ENCODE measurements around the gene ZBTB25. TPM values are rescaled to one million over a fixed set of nuclear protein-coding genes. Genes with fewer than 3 reads are reported as not detected.

The ZBTB25 gene
- total and polyA plus RNA-seq, 10 of the 15 experiments (the other 5 are each of a cell fraction or from before 2014, with no cell fraction given), result 4.1 to 33.9 (median 9.7) TPM

DNA sequence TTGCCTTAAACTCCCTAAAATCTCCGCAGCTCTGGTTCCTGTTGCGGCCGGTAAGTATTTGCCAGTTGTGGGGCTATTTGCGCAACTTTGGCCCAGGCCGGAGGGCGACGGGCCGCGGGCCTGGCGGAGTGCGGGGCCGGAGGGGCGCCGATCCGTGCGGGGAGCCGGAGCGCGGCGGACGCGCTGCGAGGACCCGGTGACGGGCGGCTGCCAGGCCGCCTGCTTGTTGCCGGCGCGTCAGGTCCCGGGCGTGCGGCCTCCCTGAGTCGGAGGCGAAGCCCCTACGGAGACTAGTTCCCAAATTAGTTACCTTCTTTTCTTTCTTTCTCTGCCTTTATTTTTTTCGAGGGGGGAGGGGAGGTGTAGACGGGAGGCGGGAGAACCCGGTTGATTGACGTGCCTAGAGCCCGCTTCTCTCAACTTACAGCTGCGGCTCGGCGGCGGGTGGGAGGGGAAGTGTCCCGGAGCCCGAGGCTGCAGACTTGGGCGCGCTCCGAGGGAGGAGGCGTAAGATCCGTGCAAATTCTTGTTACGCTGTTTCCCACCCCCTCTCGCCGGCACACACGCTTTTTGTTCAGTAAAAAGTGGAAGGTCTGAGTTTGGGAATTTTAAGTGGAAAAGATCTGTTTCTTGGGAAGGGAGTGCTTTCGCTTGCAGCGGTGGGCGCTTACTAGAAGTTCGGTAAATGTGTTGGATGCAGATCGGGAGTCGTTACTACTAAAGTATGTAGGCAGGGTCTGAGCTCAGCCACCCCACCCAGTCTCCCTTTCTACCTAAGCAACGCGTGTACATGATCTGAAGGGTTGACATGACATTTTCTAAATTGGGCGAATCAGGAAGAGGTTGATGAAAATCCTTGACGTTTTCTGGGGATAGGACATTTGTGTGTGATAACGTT is 1.5 kb upstream of the ZBTB25 start (continued):
- TF ChIP-seq, protein P1, sequence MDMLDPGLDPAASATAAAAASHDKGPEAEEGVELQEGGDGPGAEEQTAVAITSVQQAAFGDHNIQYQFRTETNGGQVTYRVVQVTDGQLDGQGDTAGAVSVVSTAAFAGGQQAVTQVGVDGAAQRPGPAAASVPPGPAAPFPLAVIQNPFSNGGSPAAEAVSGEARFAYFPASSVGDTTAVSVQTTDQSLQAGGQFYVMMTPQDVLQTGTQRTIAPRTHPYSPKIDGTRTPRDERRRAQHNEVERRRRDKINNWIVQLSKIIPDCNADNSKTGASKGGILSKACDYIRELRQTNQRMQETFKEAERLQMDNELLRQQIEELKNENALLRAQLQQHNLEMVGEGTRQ (IDR thresholded peaks at IDR 0.05; ENCODE audit: borderline replicate concordance, low read depth, low read length), result no peak
- TF ChIP-seq ZNF24 (IDR thresholded peaks at IDR 0.05) (no peak), POU2F2 (IDR thresholded peaks at IDR 0.05; ENCODE audit: borderline replicate concordance, low read depth, low read length) (0 out of 3 replicates have a peak, but pooled peaks have one; percentile 5), BRCA1 (IDR thresholded peaks at IDR 0.05; ENCODE audit: low read depth, low read length) (no peak), GABPA (IDR thresholded peaks at IDR 0.05; ENCODE audit: low read depth) (no peak), HCFC1 (IDR thresholded peaks at IDR 0.05; ENCODE audit: low read length) (0 out of 2 replicates have a peak, but pooled peaks have one; percentile 20), ESRRA (IDR thresholded peaks at IDR 0.05; ENCODE audit: low read length) (no peak), CBFB (IDR thresholded peaks at IDR 0.05; ENCODE audit: low read depth) (peak; percentile 51; the same call in 1 of the 2 replicates), SMARCA5 (IDR thresholded peaks at IDR 0.05) (peak; percentile 55), STAT3 (IDR thresholded peaks at IDR 0.05; ENCODE audit: low read depth, low read length) (no peak), NFXL1 (IDR thresholded peaks at IDR 0.05; ENCODE audit: borderline replicate concordance) (peak; percentile 86; the same call in 1 of the 2 replicates), WRNIP1 (IDR thresholded peaks at IDR 0.05; ENCODE audit: borderline replicate concordance, low read depth, low read length) (0 out of 2 replicates have a peak, but pooled peaks have one; percentile 23), KLF5 (IDR thresholded peaks at IDR 0.05; ENCODE audit: partially characterized antibody) (no peak), FOXK2 (IDR thresholded peaks at IDR 0.05) (no peak), ZNF217 (IDR thresholded peaks at IDR 0.05) (0 out of 2 replicates have a peak, but pooled peaks have one; percentile 72), ZNF384 (IDR thresholded peaks at IDR 0.05; ENCODE audit: borderline replicate concordance, low read depth, low read length) (peak; percentile 76; the same call in 1 of the 2 replicates), ZNF622 (IDR thresholded peaks at IDR 0.05) (no peak), NFYB (IDR thresholded peaks at IDR 0.05; ENCODE audit: insufficient read depth, low read depth, low read length) (0 out of 2 replicates have a peak, but pooled peaks have one; percentile 24), NR2C2 (IDR thresholded peaks at IDR 0.05; ENCODE audit: borderline replicate concordance, control insufficient read depth, insufficient read length, low read depth) (no peak)
- TF ChIP-seq, protein P2, sequence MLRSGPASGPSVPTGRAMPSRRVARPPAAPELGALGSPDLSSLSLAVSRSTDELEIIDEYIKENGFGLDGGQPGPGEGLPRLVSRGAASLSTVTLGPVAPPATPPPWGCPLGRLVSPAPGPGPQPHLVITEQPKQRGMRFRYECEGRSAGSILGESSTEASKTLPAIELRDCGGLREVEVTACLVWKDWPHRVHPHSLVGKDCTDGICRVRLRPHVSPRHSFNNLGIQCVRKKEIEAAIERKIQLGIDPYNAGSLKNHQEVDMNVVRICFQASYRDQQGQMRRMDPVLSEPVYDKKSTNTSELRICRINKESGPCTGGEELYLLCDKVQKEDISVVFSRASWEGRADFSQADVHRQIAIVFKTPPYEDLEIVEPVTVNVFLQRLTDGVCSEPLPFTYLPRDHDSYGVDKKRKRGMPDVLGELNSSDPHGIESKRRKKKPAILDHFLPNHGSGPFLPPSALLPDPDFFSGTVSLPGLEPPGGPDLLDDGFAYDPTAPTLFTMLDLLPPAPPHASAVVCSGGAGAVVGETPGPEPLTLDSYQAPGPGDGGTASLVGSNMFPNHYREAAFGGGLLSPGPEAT (IDR thresholded peaks at IDR 0.05; ENCODE audit: low read depth), result peak; percentile 63
- TF ChIP-seq, protein P3, sequence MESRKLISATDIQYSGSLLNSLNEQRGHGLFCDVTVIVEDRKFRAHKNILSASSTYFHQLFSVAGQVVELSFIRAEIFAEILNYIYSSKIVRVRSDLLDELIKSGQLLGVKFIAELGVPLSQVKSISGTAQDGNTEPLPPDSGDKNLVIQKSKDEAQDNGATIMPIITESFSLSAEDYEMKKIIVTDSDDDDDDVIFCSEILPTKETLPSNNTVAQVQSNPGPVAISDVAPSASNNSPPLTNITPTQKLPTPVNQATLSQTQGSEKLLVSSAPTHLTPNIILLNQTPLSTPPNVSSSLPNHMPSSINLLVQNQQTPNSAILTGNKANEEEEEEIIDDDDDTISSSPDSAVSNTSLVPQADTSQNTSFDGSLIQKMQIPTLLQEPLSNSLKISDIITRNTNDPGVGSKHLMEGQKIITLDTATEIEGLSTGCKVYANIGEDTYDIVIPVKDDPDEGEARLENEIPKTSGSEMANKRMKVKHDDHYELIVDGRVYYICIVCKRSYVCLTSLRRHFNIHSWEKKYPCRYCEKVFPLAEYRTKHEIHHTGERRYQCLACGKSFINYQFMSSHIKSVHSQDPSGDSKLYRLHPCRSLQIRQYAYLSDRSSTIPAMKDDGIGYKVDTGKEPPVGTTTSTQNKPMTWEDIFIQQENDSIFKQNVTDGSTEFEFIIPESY (IDR thresholded peaks at IDR 0.05), result peak; percentile 8; the same call in 1 of the 2 replicates
- TF ChIP-seq, protein P4, sequence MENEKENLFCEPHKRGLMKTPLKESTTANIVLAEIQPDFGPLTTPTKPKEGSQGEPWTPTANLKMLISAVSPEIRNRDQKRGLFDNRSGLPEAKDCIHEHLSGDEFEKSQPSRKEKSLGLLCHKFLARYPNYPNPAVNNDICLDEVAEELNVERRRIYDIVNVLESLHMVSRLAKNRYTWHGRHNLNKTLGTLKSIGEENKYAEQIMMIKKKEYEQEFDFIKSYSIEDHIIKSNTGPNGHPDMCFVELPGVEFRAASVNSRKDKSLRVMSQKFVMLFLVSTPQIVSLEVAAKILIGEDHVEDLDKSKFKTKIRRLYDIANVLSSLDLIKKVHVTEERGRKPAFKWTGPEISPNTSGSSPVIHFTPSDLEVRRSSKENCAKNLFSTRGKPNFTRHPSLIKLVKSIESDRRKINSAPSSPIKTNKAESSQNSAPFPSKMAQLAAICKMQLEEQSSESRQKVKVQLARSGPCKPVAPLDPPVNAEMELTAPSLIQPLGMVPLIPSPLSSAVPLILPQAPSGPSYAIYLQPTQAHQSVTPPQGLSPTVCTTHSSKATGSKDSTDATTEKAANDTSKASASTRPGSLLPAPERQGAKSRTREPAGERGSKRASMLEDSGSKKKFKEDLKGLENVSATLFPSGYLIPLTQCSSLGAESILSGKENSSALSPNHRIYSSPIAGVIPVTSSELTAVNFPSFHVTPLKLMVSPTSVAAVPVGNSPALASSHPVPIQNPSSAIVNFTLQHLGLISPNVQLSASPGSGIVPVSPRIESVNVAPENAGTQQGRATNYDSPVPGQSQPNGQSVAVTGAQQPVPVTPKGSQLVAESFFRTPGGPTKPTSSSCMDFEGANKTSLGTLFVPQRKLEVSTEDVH (IDR thresholded peaks at IDR 0.05; ENCODE audit: low read depth, partially characterized antibody), result peak; percentile 63

All from GM12878 (cell line).